Kidney epithelial cell (primary cell): ENCODE measurements around the gene CTSL. TPM values are rescaled to one million over a fixed set of nuclear protein-coding genes. Genes with fewer than 3 reads are reported as not detected.
"Not testable (repeated sequence)": the region's sequence is repeated elsewhere in the genome, so short reads cannot be mapped to it uniquely, and the experiment has no call there.

Experiments
- DNase-seq: peaks from one replicate; pipeline ENCODE4 v3.0.0-alpha.2; 2010; ENCODE audit warnings: low read depth
- H3K27me3 ChIP-seq: 2 replicates; pipeline ENCODE4 v1.6.0; 2011; ENCODE audit warnings: low read length; ENCODE audit not compliant: control insufficient read depth, insufficient read depth
- H3K36me3 ChIP-seq: 2 replicates; pipeline ENCODE4 v1.5.1; 2011; ENCODE audit warnings: low read length; ENCODE audit not compliant: control insufficient read depth, insufficient read depth
- H3K4me3 ChIP-seq: 2 replicates; pipeline ENCODE4 v1.5.1; 2011; ENCODE audit warnings: low read depth, mild to moderate bottlenecking, control low read depth, low read length
- CTCF ChIP-seq: IDR thresholded peaks from 2 replicates; pipeline ENCODE4 v1.5.1; 2011; ENCODE audit warnings: mild to moderate bottlenecking, moderate library complexity, low read length, control low read depth, inconsistent platforms; ENCODE audit not compliant: insufficient read depth, poor library complexity, severe bottlenecking
- total RNA-seq: library from RNA; depleted of rRNA; stranded (reverse); fragments of >200 nt; gene quantifications from 2 replicates; pipeline ENCODE4 v1.2.3, GENCODE V29; 2015

CTSL gene
- total RNA-seq, 1 donor from 2014 or later = 117 TPM

- DNase-seq = no peak
These were observed 23.0 kb downstream of the CTSL start for GRCh38 chr9:87748881-87749280.

DNA sequence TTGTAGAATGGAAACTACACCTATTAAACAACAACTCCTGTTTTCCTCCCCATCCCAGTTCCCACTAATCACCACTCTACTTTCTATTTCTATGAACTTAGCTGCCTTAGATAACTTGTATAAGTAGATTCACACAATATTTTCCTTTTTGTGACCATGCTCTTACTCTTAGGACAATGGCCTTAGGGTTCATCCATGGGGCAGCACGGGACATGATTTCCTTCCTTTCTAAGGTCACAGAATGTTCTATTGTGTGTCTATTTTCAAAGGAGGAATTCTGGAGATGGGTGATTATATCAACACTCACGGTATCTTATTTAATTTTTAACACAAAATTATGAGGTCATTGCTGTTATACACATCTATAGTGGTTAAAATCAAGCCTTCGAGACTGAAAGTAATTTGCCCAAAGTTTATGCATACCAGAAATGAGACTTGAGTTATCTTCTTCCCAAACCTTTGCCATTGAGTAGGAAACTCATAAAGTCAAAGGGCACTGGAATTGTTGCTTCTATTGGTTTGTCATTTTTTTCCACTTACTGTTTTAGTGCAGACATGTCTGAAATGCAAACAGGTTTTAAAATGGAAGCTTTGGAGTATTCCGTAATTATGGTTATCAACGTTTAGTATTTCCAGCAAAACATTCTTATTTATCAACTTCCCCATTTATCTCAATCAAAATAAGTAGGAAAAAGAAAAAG is 23.6 kb downstream of the CTSL start:
- H3K4me3 ChIP-seq = no peak overlapping the region

More at GRCh38 chr9:87748881-87749280, 23.0 kb downstream of the CTSL start:
- Histone ChIP-seq H3K27me3 (no peaks in the 10 kb centered on the region), H3K36me3 (no peaks in the 10 kb centered on the region), H3K4me3 (no peak overlapping the region)
- TF ChIP-seq CTCF = no peak

GRCh38 chr9:87750726-87751125 is 24.8 kb downstream of the CTSL start:
- TF ChIP-seq CTCF = no peak

More for the DNA sequence above, 23.6 kb downstream of the CTSL start:
- Histone ChIP-seq H3K27me3 (no peaks in the 10 kb centered on the region), H3K36me3 (no peaks in the 10 kb centered on the region)
- TF ChIP-seq CTCF = no peak
- DNase-seq = no peak

GRCh38 chr9:87751423-87751822 is 25.5 kb downstream of the CTSL start:
- no peak for DNase-seq
- TF ChIP-seq CTCF = no peak

More at GRCh38 chr9:87750726-87751125, 24.8 kb downstream of the CTSL start:
- H3K27me3 ChIP-seq = no peaks in the 10 kb centered on the region
- DNase-seq = no peak
- H3K4me3 ChIP-seq = no peak overlapping the region
- H3K36me3 ChIP-seq = no peaks in the 10 kb centered on the region

DNA sequence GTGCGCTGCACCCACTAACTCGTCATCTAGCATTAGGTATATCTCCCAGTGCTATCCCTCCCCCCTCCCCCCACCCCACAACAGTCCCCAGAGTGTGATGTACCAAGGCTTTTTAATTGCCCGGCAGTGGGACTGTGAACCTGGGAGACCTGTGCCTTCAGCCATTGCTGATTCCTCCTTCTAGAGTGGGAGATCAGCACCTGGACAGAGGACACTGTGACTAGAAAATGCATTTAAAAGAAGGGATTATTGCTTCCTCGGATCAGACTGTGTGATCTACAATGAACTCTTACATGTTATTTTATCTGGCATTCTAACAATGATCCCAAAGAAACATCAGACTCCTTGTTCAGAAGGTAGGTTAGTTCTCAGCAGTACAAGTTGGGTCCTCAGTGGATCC is 25.9 kb downstream of the CTSL start:
- no peak for TF ChIP-seq CTCF

More at GRCh38 chr9:87751423-87751822, 25.5 kb downstream of the CTSL start:
- Histone ChIP-seq H3K4me3 (no peak overlapping the region), H3K27me3 (no peaks in the 10 kb centered on the region), H3K36me3 (no peaks in the 10 kb centered on the region)

DNA sequence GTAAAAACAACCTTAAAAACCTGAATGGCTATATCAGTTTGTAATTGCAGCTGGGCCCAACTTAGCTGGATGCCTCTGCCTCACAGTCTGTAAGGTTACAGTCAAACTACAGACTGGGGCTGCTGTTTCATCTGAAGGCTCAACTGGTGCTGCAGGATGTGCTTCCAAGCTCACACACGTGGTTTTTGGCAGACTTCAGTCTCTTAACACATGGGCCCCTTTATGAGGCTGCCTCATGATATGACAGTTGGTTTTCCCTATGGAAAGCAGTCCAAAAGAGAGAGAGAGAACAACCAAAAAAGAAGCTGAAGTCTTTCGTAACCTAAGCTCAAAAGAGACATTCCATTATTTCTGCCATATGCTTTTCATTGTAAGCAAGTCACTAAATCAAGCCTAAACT is 27.4 kb downstream of the CTSL start:
- TF ChIP-seq CTCF = no peak
- DNase-seq = no peak
- Histone ChIP-seq H3K27me3 (no peaks in the 10 kb centered on the region), H3K4me3 (no peak overlapping the region), H3K36me3 (no peaks in the 10 kb centered on the region)

More for the DNA sequence above, 25.9 kb downstream of the CTSL start:
- no peak for DNase-seq
- no peaks in the 10 kb centered on the region for H3K36me3 ChIP-seq
- H3K4me3 ChIP-seq = no peak overlapping the region
- H3K27me3 ChIP-seq = no peaks in the 10 kb centered on the region

- not testable (repeated sequence) for H3K36me3 ChIP-seq, H3K4me3 ChIP-seq, DNase-seq, H3K27me3 ChIP-seq
These were observed 32.4 kb downstream of the CTSL start for GRCh38 chr9:87758330-87758729.

DNA sequence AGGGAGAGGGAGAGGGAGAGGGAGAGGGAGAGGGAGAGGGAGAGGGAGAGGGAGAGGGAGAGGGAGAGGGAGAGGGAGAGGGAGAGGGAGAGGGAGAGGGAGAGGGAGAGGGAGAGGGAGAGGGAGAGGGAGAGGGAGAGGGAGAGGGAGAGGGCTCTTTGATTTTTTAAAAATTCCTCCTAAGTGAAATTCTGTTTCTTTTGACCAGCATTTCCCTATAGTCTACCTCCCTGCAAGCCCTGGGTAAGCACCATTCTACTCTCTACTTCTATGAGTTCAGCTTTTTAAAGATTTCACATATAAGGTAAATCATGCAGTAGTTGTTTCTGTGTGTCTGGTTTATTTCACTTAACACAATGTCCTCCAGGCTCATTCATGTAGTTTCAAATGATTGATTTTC is 34.1 kb downstream of the CTSL start:
- not testable (repeated sequence) for H3K4me3 ChIP-seq, DNase-seq, H3K36me3 ChIP-seq, H3K27me3 ChIP-seq
